Pancreas (tissue), 10 donors: ENCODE data around the gene HTR3D. TPM values are rescaled to one million over a fixed set of nuclear protein-coding genes. Genes with fewer than 3 reads are reported as not detected.
"Not testable (repeated sequence)": the region's sequence is repeated elsewhere in the genome, so short reads cannot be mapped to it uniquely, and the experiment has no call there.

Experiments used
- ATAC-seq, 4 donors: fragments of 200-7000 bp; cut with Tn5 transposase; one replicate each; pipeline versions ENCODE4 v1.8.0 to v1.9.1; 2020; ENCODE audit warnings: mild to moderate bottlenecking in 4 of 4, moderate library complexity in 4 of 4
- DNase-seq, 6 donors: peaks; one replicate each; pipeline ENCODE4 v3.0.0-alpha.2; 2020
- FAIRE-seq: peaks from 2 replicates; lab custom pipeline; 2012; peaks lifted over from hg19 to GRCh38; lab: Jason Lieb, UNC
- H3K27ac ChIP-seq, 4 donors: fragments of 200-600 bp; sonication (generic); 1 replicate in 3 of 4; 2 replicates in 1 of 4; pipeline versions ENCODE4 v1.5.0 to v1.8.0; 2020
- H3K27me3 ChIP-seq, 4 donors: fragments of 200-600 bp; one replicate each; pipeline ENCODE4 v1.8.0; 2021
- H3K36me3 ChIP-seq, 3 donors: fragments of 200-600 bp; sonication (generic) in 1 of 3; one replicate each; pipeline versions ENCODE4 v1.5.0 to v1.8.0; 2020 to 2021
- H3K4me1 ChIP-seq, 3 donors: fragments of 200-600 bp; one replicate each; pipeline ENCODE4 v1.8.0; 2021
- H3K4me3 ChIP-seq, 4 donors: fragments of 200-600 bp; sonication (generic) in 2 of 4; one replicate each; pipeline versions ENCODE4 v1.5.0 to v1.8.0; 2020 to 2021
- H3K9me3 ChIP-seq, 4 donors: fragments of 200-600 bp; one replicate each; pipeline ENCODE4 v1.8.0; 2021
- CTCF ChIP-seq, 4 donors: fragments of 200-600 bp; sonication (generic) in 3 of 4; IDR thresholded peaks; one replicate each; pipeline versions ENCODE4 v1.5.0 to v1.8.0; 2021; ENCODE audit warnings: antibody characterized with exemption in 4 of 4
- WGBS, 2 donors: extraction: QIAGEN DNeasy Blood & Tissue Kit; methylation state at CpG; one replicate each; pipeline ENCODE4 v1.1.7; 2013; 5-methylcytosine and 5-hydroxymethylcytosine counted together
- intact Hi-C, 3 donors: fragments of 100-400 bp; cut with DNase I; formaldehyde crosslinking; loops; one replicate each; pipeline versions ENCODE4 v1.11.1 to v1.14.2; 2022
- polyA plus RNA-seq, 2 donors: library from polyadenylated mRNA; stranded (reverse); fragments of 200-250 nt; gene quantifications; one replicate each; pipeline ENCODE4 v1.2.3, GENCODE V29; 2013
- total RNA-seq, 6 donors: library from RNA; stranded (reverse); fragmentation: NEBNext Ultra II Directional in 4 of 6; extraction: Animal tissue kit (Norgen Biotek cat#: 25700) in 4 of 6; gene quantifications; one replicate each; pipeline versions ENCODE4 v1.2.1 to v1.2.4, GENCODE V29; 2021 to 2023
- donor health status: healthy with polysubstance abuse.
- donor health status: DM: no; HTN: no; CAD: no; lungs with moderate emphysema.
- donor health status: DM: no; HTN: no; CAD: no.
- donor health status: control.
- donor health status: control.
- donor health status: Bipolar disorder and iron deficiency.
- donor health status: DM: yes; HTN: yes; CAD: no.
- donor health status: DM: no; HTN: no; CAD: no.
- donor health status: DM: no; HTN: no; CAD: no.
- donor health status: DM: yes; HTN: yes; CAD: no.

Gene HTR3D
- total and polyA plus RNA-seq, 8 donors, result not detected

- 79 to 82% methylated on average over 2 of the region's 2 CpGs for WGBS, 2 donors
- DNase-seq (no peak), FAIRE-seq (no peak), ATAC-seq (no peak)
- Histone ChIP-seq H3K9me3 (no peaks in the 10 kb centered on the region), H3K4me1 (no peaks in the 10 kb centered on the region), H3K36me3 (no peaks in the 10 kb centered on the region), H3K27me3 (no peaks in the 10 kb centered on the region), H3K4me3 (no peak overlapping the region), H3K27ac (no peak overlapping the region)
- TF ChIP-seq CTCF (IDR thresholded peaks at IDR 0.05), result no peak
- intact Hi-C loops, result no loop called here
These were observed 2.1 kb upstream of the HTR3D start for GRCh38 chr3:184029443-184029842.

DNA sequence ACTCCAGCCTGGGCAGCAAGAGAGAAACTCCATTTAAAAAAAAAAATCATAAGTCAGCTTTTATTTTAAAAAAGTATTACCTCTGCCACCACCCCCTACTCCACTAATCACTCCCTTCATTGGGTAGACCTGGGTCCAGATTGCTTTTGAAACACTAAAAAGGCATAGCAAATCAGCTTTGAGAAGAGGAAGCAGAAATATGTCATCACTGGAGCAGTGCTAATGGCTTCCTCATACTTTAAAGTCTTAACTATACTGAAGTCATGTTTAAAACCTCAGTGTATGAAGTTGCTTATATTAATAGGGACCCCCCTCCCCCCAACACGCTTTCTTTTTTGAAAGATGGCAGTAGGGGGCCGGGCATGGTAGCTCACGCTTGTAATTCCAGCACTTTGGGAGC, 1.0 kb upstream of the HTR3D start:
- Histone ChIP-seq H3K36me3 (no peaks in the 10 kb centered on the region), H3K27me3 (no peaks in the 10 kb centered on the region), H3K4me3 (no peak overlapping the region), H3K27ac (no peak overlapping the region), H3K9me3 (no peaks in the 10 kb centered on the region), H3K4me1 (no peaks in the 10 kb centered on the region)
- 68 to 73% methylated on average over 3 of the region's 3 CpGs for WGBS, 2 donors
- intact Hi-C loops, result no loop called here
- no peak for TF ChIP-seq CTCF (IDR thresholded peaks at IDR 0.05)
- FAIRE-seq, result no peak
- no peak for ATAC-seq
- DNase-seq, result no peak

GRCh38 chr3:184037816-184038215, 6.3 kb downstream of the HTR3D start:
- no peaks in the 10 kb centered on the region for H3K36me3 ChIP-seq
- no peaks in the 10 kb centered on the region for H3K4me1 ChIP-seq
- DNase-seq, result no peak
- FAIRE-seq, result no peak
- H3K27me3 ChIP-seq, result no peaks in the 10 kb centered on the region
- H3K9me3 ChIP-seq, result no peaks in the 10 kb centered on the region
- no peak for ATAC-seq
- intact Hi-C loops, result no loop called here
- H3K27ac ChIP-seq, result no peak overlapping the region
- 47 to 66% methylated on average over 7 of the region's 7 CpGs for WGBS, 2 donors
- no peak overlapping the region for H3K4me3 ChIP-seq
- TF ChIP-seq CTCF (IDR thresholded peaks at IDR 0.05), result no peak

GRCh38 chr3:184038307-184038706, 6.8 kb downstream of the HTR3D start:
- H3K9me3 ChIP-seq, ATAC-seq, DNase-seq, H3K4me1 ChIP-seq, H3K4me3 ChIP-seq, H3K27ac ChIP-seq, FAIRE-seq, H3K36me3 ChIP-seq, H3K27me3 ChIP-seq, intact Hi-C loops: not testable (repeated sequence)
- 70 to 75% methylated on average over 9 of the region's 9 CpGs for WGBS, 2 donors

DNA sequence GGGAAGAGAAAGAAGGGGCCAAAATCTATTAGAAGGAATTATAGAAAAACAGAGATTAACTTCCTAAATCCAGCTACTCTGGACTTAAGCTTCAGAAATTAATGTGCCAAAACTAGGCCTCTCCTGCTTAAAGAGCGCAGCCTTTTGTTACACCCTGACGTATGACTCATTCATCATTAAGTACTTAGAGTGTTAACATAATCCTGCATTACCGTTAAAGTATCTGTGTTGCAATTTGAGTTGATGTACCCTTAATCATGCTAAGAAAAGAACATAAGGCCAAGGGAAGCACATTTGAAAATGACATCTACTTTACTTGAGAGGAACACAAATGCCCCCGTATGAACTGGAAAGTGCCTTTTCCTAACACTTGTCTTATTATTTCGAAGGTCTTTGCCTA, 7.9 kb downstream of the HTR3D start:
- TF ChIP-seq CTCF (IDR thresholded peaks at IDR 0.05), result no peak
- Histone ChIP-seq H3K27ac (no peak overlapping the region), H3K27me3 (no peaks in the 10 kb centered on the region), H3K4me1 (no peaks in the 10 kb centered on the region), H3K4me3 (no peak overlapping the region), H3K9me3 (no peaks in the 10 kb centered on the region), H3K36me3 (no peaks in the 10 kb centered on the region)
- intact Hi-C loops, result no loop called here
- ATAC-seq, result no peak
- no peak for DNase-seq
- no peak for FAIRE-seq
- WGBS, 2 donors, result 71 to 78% methylated on average over 5 of the region's 5 CpGs

DNA sequence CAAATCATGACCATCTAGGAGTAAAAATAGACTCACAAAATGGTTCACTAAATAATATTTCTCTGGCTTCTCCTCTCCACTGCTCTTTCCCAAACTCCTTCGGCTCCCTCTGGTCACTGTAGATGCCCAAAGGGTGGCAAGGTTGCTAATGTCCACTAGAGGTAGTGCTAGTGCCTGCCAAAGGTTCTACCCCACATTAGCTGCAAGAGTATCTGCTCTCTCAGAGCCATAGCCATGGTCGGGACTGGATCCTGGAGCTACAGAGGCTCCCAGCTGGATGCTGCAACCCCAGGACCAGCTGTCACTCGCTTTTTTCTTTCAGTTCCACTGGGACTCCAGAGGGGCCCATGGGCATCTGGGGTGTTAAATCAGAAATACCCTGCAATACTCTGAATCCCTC, 8.5 kb downstream of the HTR3D start:
- H3K27me3 ChIP-seq, result no peaks in the 10 kb centered on the region
- FAIRE-seq (no peak), DNase-seq (no peak), ATAC-seq (peak in 2 of 4 donors; percentile 73 to 77)
- WGBS, 2 donors, result 38% methylated on average over 3 of the region's 3 CpGs
- no peak overlapping the region for H3K27ac ChIP-seq
- H3K4me1 ChIP-seq, result no peaks in the 10 kb centered on the region
- TF ChIP-seq CTCF (IDR thresholded peaks at IDR 0.05), result peak in 1 of 4 donors; percentile 12
- no peaks in the 10 kb centered on the region for H3K9me3 ChIP-seq
- intact Hi-C loops, result no loop called here
- no peaks in the 10 kb centered on the region for H3K36me3 ChIP-seq
- H3K4me3 ChIP-seq, result no peak overlapping the region
